Astrocyte (in vitro differentiated cells and primary cell): Measurements from ENCODE around the gene RANBP2. TPM values are rescaled to one million over a fixed set of nuclear protein-coding genes. Genes with fewer than 3 reads are reported as not detected.
"Not testable (repeated sequence)": the region's sequence is repeated elsewhere in the genome, so short reads cannot be mapped to it uniquely, and the experiment has no call there.

Experiments
- DNase-seq: peaks from one replicate; pipeline ENCODE4 v3.0.0-alpha.2; 2010; ENCODE audit warnings: low read depth
- FAIRE-seq: peaks from 2 replicates; lab custom pipeline; 2011; peaks lifted over from hg19 to GRCh38; lab: Jason Lieb, UNC
- H2AFZ ChIP-seq: 2 replicates; pipeline ENCODE4 v1.6.0; 2012; ENCODE audit warnings: low read depth, low read length, inconsistent platforms
- H3K27ac ChIP-seq: 2 replicates; pipeline ENCODE4 v1.5.1; 2011; ENCODE audit warnings: low read depth, low read length, inconsistent platforms
- H3K27me3 ChIP-seq: 2 replicates; pipeline ENCODE4 v1.6.0; 2011; ENCODE audit warnings: low read length, inconsistent platforms; ENCODE audit not compliant: insufficient read depth
- H3K36me3 ChIP-seq: 2 replicates; pipeline ENCODE4 v1.5.1; 2011; ENCODE audit warnings: low read length, inconsistent platforms; ENCODE audit not compliant: insufficient read depth
- H3K4me1 ChIP-seq: 2 replicates; pipeline ENCODE4 v1.5.1; 2011; ENCODE audit warnings: low read length, inconsistent platforms; ENCODE audit not compliant: insufficient read depth
- H3K4me2 ChIP-seq: 2 replicates; pipeline ENCODE4 v1.6.0; 2012; ENCODE audit warnings: low read length, inconsistent platforms
- H3K4me3 ChIP-seq: 2 replicates; pipeline ENCODE4 v1.5.1; 2011; ENCODE audit warnings: low read depth, mild to moderate bottlenecking, low read length, inconsistent platforms; ENCODE audit not compliant: insufficient read depth
- H3K79me2 ChIP-seq: 2 replicates; pipeline ENCODE4 v1.6.0; 2012; ENCODE audit warnings: mild to moderate bottlenecking, low read length, inconsistent platforms; ENCODE audit not compliant: insufficient read depth
- H3K9ac ChIP-seq: 2 replicates; pipeline ENCODE4 v1.6.0; 2012; ENCODE audit warnings: mild to moderate bottlenecking, low read length, inconsistent platforms
- H3K9me3 ChIP-seq: 2 replicates; pipeline ENCODE4 v1.5.1; 2012; ENCODE audit warnings: low read depth, mild to moderate bottlenecking, low read length, inconsistent platforms; ENCODE audit not compliant: insufficient read depth
- H4K20me1 ChIP-seq: 2 replicates; pipeline ENCODE4 v1.6.0; 2012; ENCODE audit warnings: low read length, inconsistent platforms; ENCODE audit not compliant: insufficient read depth
- H3K27ac Mint-ChIP-seq: one replicate; pipeline ENCODE4 v1.8.0; 2021; ENCODE audit warnings: mild to moderate bottlenecking, mixed read lengths; ENCODE audit not compliant: unreplicated experiment
- H3K27me3 Mint-ChIP-seq: one replicate; pipeline ENCODE4 v1.8.0; 2021; ENCODE audit warnings: low read depth, mixed read lengths; ENCODE audit not compliant: unreplicated experiment
- H3K36me3 Mint-ChIP-seq: one replicate; pipeline ENCODE4 v1.8.0; 2021; ENCODE audit warnings: low read depth, mixed read lengths; ENCODE audit not compliant: unreplicated experiment
- H3K4me1 Mint-ChIP-seq: one replicate; pipeline ENCODE4 v1.8.0; 2021; ENCODE audit warnings: low read depth, mixed read lengths; ENCODE audit not compliant: unreplicated experiment
- H3K4me3 Mint-ChIP-seq: one replicate; pipeline ENCODE4 v1.8.0; 2021; ENCODE audit warnings: mild to moderate bottlenecking, moderate library complexity, mixed read lengths; ENCODE audit not compliant: unreplicated experiment
- H3K9me3 Mint-ChIP-seq: one replicate; pipeline ENCODE4 v1.8.0; 2021; ENCODE audit warnings: mild to moderate bottlenecking, mixed read lengths; ENCODE audit not compliant: unreplicated experiment
- total RNA-seq: library from RNA; stranded (reverse); gene quantifications from 2 replicates; pipeline ENCODE4 v1.2.1, GENCODE V29; 2021

Gene RANBP2
- total RNA-seq, 1 donor from 2014 or later = 75.4 TPM

- H3K27me3 Mint-ChIP-seq, H3K27me3 ChIP-seq, H3K79me2 ChIP-seq, H3K4me1 ChIP-seq, H3K4me3 Mint-ChIP-seq, H4K20me1 ChIP-seq, H3K4me3 ChIP-seq, H2AFZ ChIP-seq, FAIRE-seq, H3K9me3 Mint-ChIP-seq, H3K9me3 ChIP-seq, H3K36me3 Mint-ChIP-seq: not testable (repeated sequence)
- peaks cover 16% of the 10 kb centered on the region for H3K4me1 Mint-ChIP-seq
- peak overlapping the region; percentile 85 for H3K27ac Mint-ChIP-seq
- Histone ChIP-seq H3K4me2 (peak overlapping the region; percentile 70), H3K36me3 (peaks cover 14% of the 10 kb centered on the region), H3K27ac (peak overlapping the region; percentile 58), H3K9ac (peak overlapping the region; percentile 37)
- peak; percentile 88 for DNase-seq
Measured at GRCh38 chr2:108678198-108678651, 41.1 kb upstream of the RANBP2 start.

DNA sequence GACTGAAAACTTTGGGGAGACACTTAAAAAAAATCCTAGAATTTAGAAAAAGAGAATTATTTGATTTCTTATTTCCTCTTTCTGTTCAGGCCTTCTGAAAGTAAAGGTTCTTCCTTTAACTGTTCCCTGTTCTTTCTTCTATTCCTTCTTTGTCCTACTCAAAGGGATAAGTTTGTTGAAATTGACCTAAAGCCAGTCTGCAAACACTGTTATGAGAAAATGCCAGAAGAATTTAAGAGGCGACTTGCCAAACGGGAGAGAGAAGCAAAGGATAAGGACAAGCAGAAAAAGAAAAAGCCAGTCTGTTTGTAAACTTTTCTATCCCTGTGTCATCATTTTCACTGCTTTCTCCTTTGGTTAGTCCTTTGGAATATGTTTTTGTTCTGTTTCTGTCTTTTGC, 38.5 kb upstream of the RANBP2 start:
- H3K79me2 ChIP-seq, FAIRE-seq, H3K9me3 Mint-ChIP-seq, H3K27me3 ChIP-seq, H3K27me3 Mint-ChIP-seq, H3K9me3 ChIP-seq, H3K4me2 ChIP-seq, DNase-seq, H3K27ac Mint-ChIP-seq, H3K4me3 Mint-ChIP-seq, H3K27ac ChIP-seq, H2AFZ ChIP-seq, H3K9ac ChIP-seq, H4K20me1 ChIP-seq, H3K4me3 ChIP-seq, H3K4me1 ChIP-seq: not testable (repeated sequence)
- H3K4me1 Mint-ChIP-seq = peaks cover 16% of the 10 kb centered on the region
- peaks cover 26% of the 10 kb centered on the region for H3K36me3 ChIP-seq
- peaks cover 10% of the 10 kb centered on the region for H3K36me3 Mint-ChIP-seq

DNA sequence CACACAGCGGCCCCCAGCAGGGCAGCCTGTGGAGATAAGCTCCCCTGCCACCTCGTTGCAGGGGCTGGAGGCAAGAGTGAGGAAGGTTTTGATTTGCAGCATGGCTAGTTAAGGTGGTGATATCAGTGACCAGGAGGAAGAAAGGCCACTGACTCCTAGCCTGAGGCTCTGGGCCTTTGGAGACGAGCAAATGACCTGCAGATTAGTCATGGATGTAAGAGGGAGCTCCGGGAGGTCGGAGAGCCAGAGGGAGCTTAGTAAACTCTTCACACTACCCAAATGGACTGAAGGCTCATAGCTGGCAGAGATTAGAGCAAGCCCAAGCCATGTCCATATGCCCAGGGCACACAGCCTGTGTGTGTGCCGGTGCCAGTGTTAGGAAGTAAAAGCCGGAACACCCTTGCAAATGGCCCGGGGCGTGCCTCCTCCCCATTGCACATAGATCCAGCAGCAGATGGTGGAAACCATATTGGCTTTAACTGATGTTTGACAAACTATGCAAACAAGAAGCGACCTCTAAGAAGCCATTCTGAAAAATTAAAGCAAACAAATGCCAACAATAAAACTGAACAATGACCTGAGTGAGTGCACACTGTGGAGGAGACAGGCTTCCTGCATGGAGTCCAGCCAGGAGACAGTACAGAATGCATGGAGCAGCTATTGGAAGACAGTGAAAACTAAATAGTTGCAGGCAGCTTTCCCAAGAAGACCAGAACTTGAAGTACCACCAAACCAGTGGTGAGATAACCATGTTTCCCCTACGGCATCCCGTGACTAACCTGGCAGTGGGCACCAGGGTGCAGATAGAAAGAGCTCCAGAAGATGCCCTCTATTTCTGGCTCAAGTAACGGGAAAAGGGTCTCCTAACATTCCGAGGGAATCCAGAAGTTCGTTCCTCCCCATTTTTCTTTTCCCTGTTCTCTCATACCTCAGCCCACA, 30.2 kb upstream of the RANBP2 start:
- H2AFZ ChIP-seq, H4K20me1 ChIP-seq, H3K27ac ChIP-seq, H3K4me2 ChIP-seq, DNase-seq, H3K9me3 ChIP-seq, H3K36me3 Mint-ChIP-seq, H3K9me3 Mint-ChIP-seq, H3K4me3 ChIP-seq, H3K79me2 ChIP-seq, H3K27me3 Mint-ChIP-seq, H3K4me3 Mint-ChIP-seq, H3K36me3 ChIP-seq, H3K27ac Mint-ChIP-seq, H3K9ac ChIP-seq, H3K27me3 ChIP-seq, FAIRE-seq, H3K4me1 ChIP-seq, H3K4me1 Mint-ChIP-seq: not testable (repeated sequence)

DNA sequence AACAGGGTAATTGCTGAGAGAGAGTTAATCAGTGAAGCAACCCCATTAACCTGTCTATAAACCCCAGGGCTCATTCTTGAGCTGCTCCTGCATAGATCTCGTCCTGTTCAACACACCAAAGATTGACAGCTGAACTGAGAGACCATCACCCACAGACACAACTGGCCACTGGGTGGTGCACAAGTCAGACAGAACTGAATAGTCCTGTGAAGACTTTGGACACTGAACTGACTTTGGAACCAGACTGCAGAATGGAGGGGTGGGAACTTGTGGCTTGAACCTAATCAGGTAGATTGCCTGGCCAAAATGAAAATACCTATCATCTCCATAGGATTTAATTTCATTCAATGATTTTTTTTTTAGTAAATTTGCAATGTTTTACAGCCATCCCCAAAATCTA, 29.3 kb upstream of the RANBP2 start:
- not testable (repeated sequence) for H3K4me1 Mint-ChIP-seq, H3K79me2 ChIP-seq, H3K36me3 Mint-ChIP-seq, H3K4me1 ChIP-seq, FAIRE-seq, H3K27ac Mint-ChIP-seq, H3K27me3 Mint-ChIP-seq, H3K36me3 ChIP-seq, H3K9ac ChIP-seq, H2AFZ ChIP-seq, H3K27ac ChIP-seq, H4K20me1 ChIP-seq, H3K4me3 Mint-ChIP-seq, H3K9me3 ChIP-seq, H3K4me2 ChIP-seq, H3K4me3 ChIP-seq, H3K27me3 ChIP-seq, DNase-seq, H3K9me3 Mint-ChIP-seq
